Measurements from ENCODE around the gene PTPRD. TPM values are rescaled to one million over a fixed set of nuclear protein-coding genes. Genes with fewer than 3 reads are reported as not detected.

PTPRD gene
- total RNA-seq, 1 experiment from 2014 or later: 0.02 TPM

DNA sequence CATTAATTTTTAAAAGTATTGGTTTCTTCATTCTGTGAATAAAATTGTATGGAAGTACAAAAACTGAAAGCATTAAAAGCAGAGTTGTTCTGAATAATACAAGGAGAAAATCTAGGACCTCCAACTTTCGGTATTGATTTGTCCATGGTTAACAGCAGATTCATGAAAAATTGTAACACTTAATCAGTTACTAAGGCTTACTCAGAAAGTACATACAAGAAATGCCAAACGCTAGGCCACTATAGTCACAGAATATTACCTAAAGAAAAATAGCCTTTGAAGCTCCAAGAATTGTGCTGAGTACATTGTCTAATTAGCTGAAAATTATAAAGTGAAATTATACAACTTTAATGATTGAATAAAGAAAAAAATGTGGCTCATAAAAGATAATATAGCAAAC is 271.7 kb downstream of the PTPRD start (continued):
- TF ChIP-seq, protein P1, sequence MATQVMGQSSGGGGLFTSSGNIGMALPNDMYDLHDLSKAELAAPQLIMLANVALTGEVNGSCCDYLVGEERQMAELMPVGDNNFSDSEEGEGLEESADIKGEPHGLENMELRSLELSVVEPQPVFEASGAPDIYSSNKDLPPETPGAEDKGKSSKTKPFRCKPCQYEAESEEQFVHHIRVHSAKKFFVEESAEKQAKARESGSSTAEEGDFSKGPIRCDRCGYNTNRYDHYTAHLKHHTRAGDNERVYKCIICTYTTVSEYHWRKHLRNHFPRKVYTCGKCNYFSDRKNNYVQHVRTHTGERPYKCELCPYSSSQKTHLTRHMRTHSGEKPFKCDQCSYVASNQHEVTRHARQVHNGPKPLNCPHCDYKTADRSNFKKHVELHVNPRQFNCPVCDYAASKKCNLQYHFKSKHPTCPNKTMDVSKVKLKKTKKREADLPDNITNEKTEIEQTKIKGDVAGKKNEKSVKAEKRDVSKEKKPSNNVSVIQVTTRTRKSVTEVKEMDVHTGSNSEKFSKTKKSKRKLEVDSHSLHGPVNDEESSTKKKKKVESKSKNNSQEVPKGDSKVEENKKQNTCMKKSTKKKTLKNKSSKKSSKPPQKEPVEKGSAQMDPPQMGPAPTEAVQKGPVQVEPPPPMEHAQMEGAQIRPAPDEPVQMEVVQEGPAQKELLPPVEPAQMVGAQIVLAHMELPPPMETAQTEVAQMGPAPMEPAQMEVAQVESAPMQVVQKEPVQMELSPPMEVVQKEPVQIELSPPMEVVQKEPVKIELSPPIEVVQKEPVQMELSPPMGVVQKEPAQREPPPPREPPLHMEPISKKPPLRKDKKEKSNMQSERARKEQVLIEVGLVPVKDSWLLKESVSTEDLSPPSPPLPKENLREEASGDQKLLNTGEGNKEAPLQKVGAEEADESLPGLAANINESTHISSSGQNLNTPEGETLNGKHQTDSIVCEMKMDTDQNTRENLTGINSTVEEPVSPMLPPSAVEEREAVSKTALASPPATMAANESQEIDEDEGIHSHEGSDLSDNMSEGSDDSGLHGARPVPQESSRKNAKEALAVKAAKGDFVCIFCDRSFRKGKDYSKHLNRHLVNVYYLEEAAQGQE (IDR thresholded peaks at IDR 0.05; ENCODE audit: low read depth): no peak
- TF ChIP-seq RAD21 (IDR thresholded peaks at IDR 0.05; ENCODE audit: low read depth) (no peak), CBX3 (IDR thresholded peaks at IDR 0.05; ENCODE audit: low read depth) (no peak), EGR1 (IDR thresholded peaks at IDR 0.05; ENCODE audit: low read depth) (no peak), EZH2 (IDR thresholded peaks at IDR 0.05) (no peak)

DNA sequence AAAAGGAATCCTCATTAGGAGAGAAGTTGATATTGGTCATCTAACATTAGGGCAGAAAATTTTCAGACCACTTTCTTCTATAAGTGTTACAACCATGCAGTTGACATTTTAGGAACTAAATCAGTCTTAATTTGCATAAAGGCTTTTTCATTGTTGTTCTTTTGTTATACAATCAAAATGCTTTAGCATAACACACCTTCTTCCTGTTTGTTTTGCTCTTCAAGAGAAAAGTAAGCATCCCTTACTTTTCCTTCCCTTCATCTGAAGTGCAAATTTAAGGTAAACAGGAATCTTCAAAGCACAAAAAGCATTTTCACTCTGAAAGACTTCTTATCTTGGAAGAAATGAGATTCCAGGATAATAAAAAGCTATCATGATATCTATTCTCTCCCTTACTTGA is 273.6 kb downstream of the PTPRD start:
- Histone ChIP-seq H3K27me3 (ENCODE audit: insufficient read depth, low read length) (no peaks in the 10 kb centered on the region), H3K9me3 (ENCODE audit: control insufficient read depth in 1 of 2, insufficient read depth in 1 of 2, low read depth in 1 of 2, low read length in 2 of 2) (peaks cover 0 to 11% of the 10 kb centered on the region in 2 experiments; a peak in 2 of 4 replicates), H3K4me3 (replicated peaks in 1 of 2; ENCODE audit: low read depth in 1 of 2, low read length in 2 of 2) (no peak overlapping the region), H3K4me2 (ENCODE audit: low read length) (no peak overlapping the region), H3K4me1 (ENCODE audit: control insufficient read depth in 1 of 2, insufficient read depth in 2 of 2, low read length in 2 of 2) (no peaks in the 10 kb centered on the region), H3K9me2 (ENCODE audit: insufficient read depth) (no peaks in the 10 kb centered on the region), H3K9ac (ENCODE audit: low read length) (no peak overlapping the region), H3K36me3 (ENCODE audit: control insufficient read depth in 1 of 2, insufficient read depth in 2 of 2, low read length in 2 of 2) (no peaks in the 10 kb centered on the region), H3K27ac (ENCODE audit: low read depth, low read length) (no peak overlapping the region), H4K20me1 (ENCODE audit: insufficient read depth) (no peaks in the 10 kb centered on the region), H2AFZ (ENCODE audit: low read depth, low read length, poor library complexity, severe bottlenecking) (no peak overlapping the region), H3K79me2 (ENCODE audit: insufficient read depth, low read length) (no peaks in the 10 kb centered on the region)
- DNase-seq (ENCODE audit: low read depth, low spot score) (no peak), ATAC-seq (no peak)
- intact Hi-C loops (cut with micrococcal nuclease): no loop called here
- ChIA-PET POLR2A (no interaction called here), CTCF (no interaction called here), RAD21 (ENCODE audit: low non-redundant PET in 1 of 2, low total read pairs in 2 of 2, uncharacterized antibody in 2 of 2, unreplicated experiment in 2 of 2) (no interaction called here)
- no TSS peak for BruUV-seq (replicated peaks)
- TF ChIP-seq SP1 (IDR thresholded peaks at IDR 0.05; ENCODE audit: low read depth): no peak
- TF ChIP-seq POLR2AphosphoS5 (IDR thresholded peaks at IDR 0.05; ENCODE audit: low read depth, low read length): no peak
- no peak for TF ChIP-seq EZH2 (IDR thresholded peaks at IDR 0.05)
- no peak for TF ChIP-seq CEBPB (IDR thresholded peaks at IDR 0.05; ENCODE audit: low read depth)
- TF ChIP-seq, protein P1 (IDR thresholded peaks at IDR 0.05; ENCODE audit: low read depth): no peak
- no peak for TF ChIP-seq CBX3 (IDR thresholded peaks at IDR 0.05; ENCODE audit: low read depth)
- no peak for TF ChIP-seq FOSL1 (IDR thresholded peaks at IDR 0.05; ENCODE audit: low read depth)
- TF ChIP-seq, protein P2, sequence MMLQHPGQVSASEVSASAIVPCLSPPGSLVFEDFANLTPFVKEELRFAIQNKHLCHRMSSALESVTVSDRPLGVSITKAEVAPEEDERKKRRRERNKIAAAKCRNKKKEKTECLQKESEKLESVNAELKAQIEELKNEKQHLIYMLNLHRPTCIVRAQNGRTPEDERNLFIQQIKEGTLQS (IDR thresholded peaks at IDR 0.05): no peak
- TF ChIP-seq ZFX (IDR thresholded peaks at IDR 0.05): no peak
- TF ChIP-seq EZH2phosphoT487 (IDR thresholded peaks at IDR 0.05; ENCODE audit: borderline replicate concordance): no peak
- TF ChIP-seq TCF7L2 (IDR thresholded peaks at IDR 0.05; ENCODE audit: borderline replicate concordance, extremely low read depth, insufficient read depth, insufficient read length): no peak
- TF ChIP-seq, protein P3, sequence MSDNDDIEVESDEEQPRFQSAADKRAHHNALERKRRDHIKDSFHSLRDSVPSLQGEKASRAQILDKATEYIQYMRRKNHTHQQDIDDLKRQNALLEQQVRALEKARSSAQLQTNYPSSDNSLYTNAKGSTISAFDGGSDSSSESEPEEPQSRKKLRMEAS (IDR thresholded peaks at IDR 0.05): no peak
- TF ChIP-seq ZNF274 (IDR thresholded peaks at IDR 0.05; ENCODE audit: low read depth, low read length): no peak
- no peak for TF ChIP-seq RAD21 (IDR thresholded peaks at IDR 0.05; ENCODE audit: low read depth)
- TF ChIP-seq YY1 (IDR thresholded peaks at IDR 0.05; ENCODE audit: extremely low read depth, insufficient replicate concordance, low read depth, low read length): no peak
- TF ChIP-seq POLR2A (IDR thresholded peaks at IDR 0.05; ENCODE audit: borderline replicate concordance, extremely low read depth, insufficient read depth, insufficient read length): no peak
